ENCODE results near the gene AJM1. TPM values are rescaled to one million over a fixed set of nuclear protein-coding genes. Genes with fewer than 3 reads are reported as not detected.
"Not testable (repeated sequence)": the region's sequence is repeated elsewhere in the genome, so short reads cannot be mapped to it uniquely, and the experiment has no call there.

The AJM1 gene
- total RNA-seq, 1 donor from 2014 or later, result 4.4 TPM

DNA sequence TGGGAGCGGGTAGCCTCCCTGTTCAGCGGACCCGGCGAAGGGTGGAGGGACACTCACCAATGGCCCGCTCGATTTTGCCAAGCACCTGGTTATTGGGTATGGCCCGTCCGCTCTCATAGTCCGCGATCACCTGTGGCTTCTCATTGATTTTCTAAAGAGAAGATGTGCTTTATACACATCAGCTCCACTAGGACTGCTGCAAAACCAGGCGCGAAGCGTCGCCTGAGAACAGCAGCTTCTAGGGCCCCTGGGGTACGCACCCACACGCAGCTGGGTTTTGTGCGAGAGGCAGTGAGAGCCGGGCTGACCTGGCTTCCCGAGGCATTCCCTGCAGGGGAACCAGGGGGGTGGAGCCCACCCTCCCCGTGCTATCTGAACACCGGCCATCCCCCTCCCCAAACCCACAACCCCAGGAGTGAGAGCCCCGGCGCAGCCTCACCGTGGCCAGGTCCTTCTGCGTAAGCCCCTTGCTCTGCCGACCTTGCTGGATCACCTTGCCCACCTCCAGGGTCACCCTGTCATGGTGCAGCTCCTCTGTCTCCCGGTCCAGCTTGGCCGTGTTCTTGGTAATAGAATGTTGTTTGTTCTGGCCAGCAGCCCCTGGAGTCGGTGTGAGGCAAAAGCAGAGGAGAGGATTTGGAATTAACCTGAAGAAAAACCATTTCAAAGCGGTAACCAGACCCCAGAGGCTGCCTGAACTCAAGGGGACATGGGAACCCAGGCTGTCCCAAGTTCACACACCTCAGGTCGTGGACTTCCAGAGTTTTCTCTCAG, 20.8 kb downstream of the AJM1 start:
- no peaks in the 10 kb centered on the region for H3K27me3 Mint-ChIP-seq (ENCODE audit: unreplicated experiment)
- H3K36me3 Mint-ChIP-seq (ENCODE audit: unreplicated experiment), result peaks cover 7% of the 10 kb centered on the region
- no peaks in the 10 kb centered on the region for H3K9me3 Mint-ChIP-seq (ENCODE audit: unreplicated experiment)
- no peak overlapping the region for H3K27ac Mint-ChIP-seq (ENCODE audit: unreplicated experiment)
- H3K4me3 Mint-ChIP-seq (ENCODE audit: unreplicated experiment), result no peak overlapping the region
- no peak for DNase-seq (ENCODE audit: extremely low spot score, unreplicated experiment)
- TF ChIP-seq, protein P1, sequence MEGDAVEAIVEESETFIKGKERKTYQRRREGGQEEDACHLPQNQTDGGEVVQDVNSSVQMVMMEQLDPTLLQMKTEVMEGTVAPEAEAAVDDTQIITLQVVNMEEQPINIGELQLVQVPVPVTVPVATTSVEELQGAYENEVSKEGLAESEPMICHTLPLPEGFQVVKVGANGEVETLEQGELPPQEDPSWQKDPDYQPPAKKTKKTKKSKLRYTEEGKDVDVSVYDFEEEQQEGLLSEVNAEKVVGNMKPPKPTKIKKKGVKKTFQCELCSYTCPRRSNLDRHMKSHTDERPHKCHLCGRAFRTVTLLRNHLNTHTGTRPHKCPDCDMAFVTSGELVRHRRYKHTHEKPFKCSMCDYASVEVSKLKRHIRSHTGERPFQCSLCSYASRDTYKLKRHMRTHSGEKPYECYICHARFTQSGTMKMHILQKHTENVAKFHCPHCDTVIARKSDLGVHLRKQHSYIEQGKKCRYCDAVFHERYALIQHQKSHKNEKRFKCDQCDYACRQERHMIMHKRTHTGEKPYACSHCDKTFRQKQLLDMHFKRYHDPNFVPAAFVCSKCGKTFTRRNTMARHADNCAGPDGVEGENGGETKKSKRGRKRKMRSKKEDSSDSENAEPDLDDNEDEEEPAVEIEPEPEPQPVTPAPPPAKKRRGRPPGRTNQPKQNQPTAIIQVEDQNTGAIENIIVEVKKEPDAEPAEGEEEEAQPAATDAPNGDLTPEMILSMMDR (IDR thresholded peaks at IDR 0.05), result no peak
- peaks cover 12% of the 10 kb centered on the region for H3K4me1 Mint-ChIP-seq (ENCODE audit: unreplicated experiment)

DNA sequence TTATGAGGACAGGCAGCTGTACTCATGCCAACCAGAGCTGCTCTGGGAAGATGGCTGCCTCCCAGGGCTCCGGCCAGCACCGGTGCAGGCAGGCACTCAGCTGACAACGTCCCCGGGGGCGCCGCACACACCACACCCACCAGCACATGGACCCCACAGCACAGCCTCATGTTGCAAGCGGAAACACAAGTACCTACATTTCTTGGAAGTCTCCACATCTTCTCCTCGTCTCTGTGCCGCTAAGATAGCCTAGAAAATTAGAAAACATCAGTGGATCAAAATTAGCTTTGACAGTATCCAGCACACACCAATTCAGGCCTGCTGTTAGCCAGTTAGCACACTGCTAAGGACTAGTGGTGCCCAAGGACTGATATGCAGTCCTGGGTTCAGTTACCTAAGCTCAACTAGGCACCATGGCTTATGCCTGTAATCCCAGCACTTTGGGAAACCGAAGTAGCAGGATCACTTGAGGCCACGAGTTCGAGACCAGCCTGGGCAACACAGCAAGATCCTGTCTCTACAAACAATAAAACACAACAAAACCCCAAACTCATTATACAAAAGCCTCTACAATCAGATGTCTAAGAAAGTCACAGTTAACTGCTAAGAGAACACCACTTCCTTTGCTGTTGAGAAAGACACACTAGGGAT, 21.5 kb downstream of the AJM1 start:
- Mint-ChIP-seq H3K9me3 (ENCODE audit: unreplicated experiment) (no peaks in the 10 kb centered on the region), H3K36me3 (ENCODE audit: unreplicated experiment) (peaks cover 9% of the 10 kb centered on the region), H3K4me3 (ENCODE audit: unreplicated experiment) (no peak overlapping the region), H3K27ac (ENCODE audit: unreplicated experiment) (no peak overlapping the region), H3K27me3 (ENCODE audit: unreplicated experiment) (no peaks in the 10 kb centered on the region), H3K4me1 (ENCODE audit: unreplicated experiment) (peaks cover 12% of the 10 kb centered on the region)
- TF ChIP-seq, protein P1 (IDR thresholded peaks at IDR 0.05), result no peak
- DNase-seq (ENCODE audit: extremely low spot score, unreplicated experiment), result no peak

DNA sequence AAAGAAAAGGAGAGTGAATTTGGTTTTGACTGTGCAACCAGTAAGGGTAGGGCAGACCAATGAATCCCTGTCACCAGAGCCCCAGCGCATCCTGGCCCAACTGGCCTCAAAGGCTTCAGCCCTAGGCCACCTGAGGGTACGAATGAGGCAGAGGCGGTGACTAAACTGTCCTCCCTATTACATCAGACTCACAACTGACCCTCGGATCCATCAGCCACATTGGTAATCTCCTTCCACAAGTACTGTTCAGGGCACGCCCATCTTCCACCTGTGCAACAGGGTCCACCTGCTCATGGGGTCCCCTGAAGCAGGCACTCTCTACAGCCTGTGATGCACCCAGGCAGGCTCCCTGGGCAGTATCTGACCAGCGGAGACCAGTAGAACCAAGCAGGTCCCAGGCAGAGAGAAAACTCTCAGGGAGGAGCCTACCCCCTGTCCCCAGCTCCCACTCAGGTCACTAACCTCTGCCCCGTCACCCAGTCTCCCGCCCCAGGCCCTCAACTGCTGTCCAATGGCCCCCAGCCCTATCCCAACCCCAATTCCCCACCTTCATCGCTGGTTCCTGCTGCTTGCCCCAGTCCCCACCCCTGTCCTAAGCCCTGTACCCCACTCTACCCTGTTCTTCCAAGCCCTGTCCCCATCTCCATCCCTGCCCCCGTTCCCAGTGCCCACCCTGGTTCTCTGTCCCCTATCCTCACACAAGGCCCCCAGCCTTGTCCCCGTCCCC, 22.9 kb downstream of the AJM1 start:
- H3K27me3 Mint-ChIP-seq (ENCODE audit: unreplicated experiment), result no peaks in the 10 kb centered on the region
- no peak for DNase-seq (ENCODE audit: extremely low spot score, unreplicated experiment)

DNA sequence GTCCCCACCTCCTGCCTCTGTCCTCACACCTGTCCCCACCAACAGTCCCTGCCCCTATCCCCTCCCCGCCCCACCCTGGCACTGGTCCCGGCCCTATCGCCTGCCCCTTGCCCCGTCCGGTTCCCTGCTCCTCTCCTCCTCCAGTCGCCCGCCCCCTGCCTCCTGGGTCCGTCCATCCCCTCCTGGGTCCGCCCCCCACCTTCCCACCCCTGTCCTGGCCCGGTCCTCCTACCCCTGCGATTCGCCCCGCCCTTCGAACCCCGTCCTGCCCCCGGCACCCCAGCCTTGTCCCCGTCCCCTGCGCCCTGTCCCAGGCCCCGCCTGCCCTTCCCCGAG, 23.5 kb downstream of the AJM1 start:
- Mint-ChIP-seq H3K36me3 (ENCODE audit: unreplicated experiment) (peaks cover 11% of the 10 kb centered on the region), H3K9me3 (ENCODE audit: unreplicated experiment) (no peaks in the 10 kb centered on the region), H3K27ac (ENCODE audit: unreplicated experiment) (peak overlapping the region; percentile 16), H3K4me1 (ENCODE audit: unreplicated experiment) (peaks cover 12% of the 10 kb centered on the region), H3K4me3 (ENCODE audit: unreplicated experiment) (peak overlapping the region; percentile 81), H3K27me3 (ENCODE audit: unreplicated experiment) (no peaks in the 10 kb centered on the region)
- TF ChIP-seq, protein P1 (IDR thresholded peaks at IDR 0.05), result no peak
- no peak for DNase-seq (ENCODE audit: extremely low spot score, unreplicated experiment)

More for the DNA sequence above, 22.9 kb downstream of the AJM1 start:
- Mint-ChIP-seq H3K36me3 (ENCODE audit: unreplicated experiment) (peaks cover 11% of the 10 kb centered on the region), H3K27ac (ENCODE audit: unreplicated experiment) (peak overlapping the region; percentile 16), H3K9me3 (ENCODE audit: unreplicated experiment) (no peaks in the 10 kb centered on the region), H3K4me1 (ENCODE audit: unreplicated experiment) (peaks cover 12% of the 10 kb centered on the region), H3K4me3 (ENCODE audit: unreplicated experiment) (peak overlapping the region; percentile 81)
- TF ChIP-seq, protein P1 (IDR thresholded peaks at IDR 0.05), result no peak

DNA sequence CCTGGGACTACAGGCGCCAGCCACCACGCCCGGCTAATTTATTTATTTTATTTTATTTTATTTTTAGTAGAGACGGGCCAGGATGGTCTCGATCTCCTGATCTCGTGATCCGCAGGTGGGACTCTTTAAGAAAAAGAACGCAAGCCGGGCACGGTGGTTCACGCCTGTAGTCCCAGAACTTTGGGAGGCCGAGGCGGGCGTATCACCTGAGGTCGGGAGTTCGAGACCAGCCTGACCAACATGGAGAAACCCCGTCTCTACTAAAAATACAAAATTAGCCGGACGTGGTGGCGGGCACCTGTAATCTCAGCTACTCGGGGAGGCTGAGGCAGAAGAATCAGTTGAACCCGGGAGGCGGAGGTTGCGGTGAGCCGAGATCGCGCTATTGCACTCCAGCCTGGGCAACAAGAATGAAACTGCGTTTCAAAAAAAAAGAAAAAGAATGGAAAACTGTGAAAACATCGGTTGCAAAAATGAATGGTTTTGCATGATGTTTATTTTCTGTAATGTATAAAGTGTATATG, 24.7 kb downstream of the AJM1 start:
- H3K9me3 Mint-ChIP-seq (ENCODE audit: unreplicated experiment); H3K27ac Mint-ChIP-seq (ENCODE audit: unreplicated experiment); H3K27me3 Mint-ChIP-seq (ENCODE audit: unreplicated experiment); DNase-seq (ENCODE audit: extremely low spot score, unreplicated experiment): not testable (repeated sequence)
- peaks cover 11% of the 10 kb centered on the region for H3K36me3 Mint-ChIP-seq (ENCODE audit: unreplicated experiment)
- H3K4me3 Mint-ChIP-seq (ENCODE audit: unreplicated experiment), result peak overlapping the region; percentile 66
- H3K4me1 Mint-ChIP-seq (ENCODE audit: unreplicated experiment), result peaks cover 12% of the 10 kb centered on the region

Measured in osteocyte (in vitro differentiated cells).